Neural cell (in vitro differentiated cells): ENCODE measurements around the gene PRKCA. TPM values are rescaled to one million over a fixed set of nuclear protein-coding genes. Genes with fewer than 3 reads are reported as not detected.

Experiments used
- H2AFZ ChIP-seq: fragments of 200-600, 300-800 bp; sonication (generic), shearing (Covaris generic); 2 replicates; pipeline ENCODE4 v1.6.0; 2014; ENCODE audit warnings: low read depth, mild to moderate bottlenecking, antibody characterized with exemption, low read length, moderate library complexity
- H3F3A ChIP-seq: fragments of 200-600 bp; shearing (Covaris generic); 2 replicates; pipeline ENCODE4 v1.6.1; 2016; ENCODE audit warnings: mild to moderate bottlenecking, moderate library complexity, mixed read lengths, antibody characterized with exemption, low read length; ENCODE audit not compliant: insufficient read depth, poor library complexity, severe bottlenecking
- H3K27ac ChIP-seq: fragments of 200-600, 300-800 bp; sonication (generic), shearing (Covaris generic); 2 replicates; pipeline ENCODE4 v1.5.1; 2014; ENCODE audit warnings: mild to moderate bottlenecking, low read length, moderate library complexity
- H3K27me3 ChIP-seq: fragments of 300-800, 200-600 bp; sonication (generic), shearing (Covaris generic); 2 replicates; pipeline ENCODE4 v1.6.0; 2014; ENCODE audit warnings: mild to moderate bottlenecking, low read depth, low read length, moderate library complexity; ENCODE audit not compliant: insufficient read depth
- H3K36me3 ChIP-seq: fragments of 300-800, 200-600 bp; sonication (generic), shearing (Covaris generic); 2 replicates; pipeline ENCODE4 v1.5.1; 2014; ENCODE audit warnings: mild to moderate bottlenecking, antibody characterized with exemption, low read length, moderate library complexity; ENCODE audit not compliant: insufficient read depth
- H3K4me2 ChIP-seq: fragments of 300-800, 200-600 bp; sonication (generic), shearing (Covaris generic); 2 replicates; pipeline ENCODE4 v1.6.0; 2014; ENCODE audit warnings: mild to moderate bottlenecking, low read length
- H3K4me3 ChIP-seq: fragments of 300-800, 200-600 bp; sonication (generic), shearing (Covaris generic); 2 replicates; pipeline ENCODE4 v1.5.1; 2014; ENCODE audit warnings: mild to moderate bottlenecking, low read length, moderate library complexity
- H3K79me2 ChIP-seq: fragments of 200-600 bp; shearing (Covaris generic); replicated peaks from 2 replicates; pipeline ENCODE4 v1.6.0; 2014; ENCODE audit warnings: mild to moderate bottlenecking, low read length, moderate library complexity; ENCODE audit not compliant: insufficient read depth
- H3K9ac ChIP-seq: fragments of 300-800, 200-600 bp; sonication (generic), shearing (Covaris generic); 2 replicates; pipeline ENCODE4 v1.6.1; 2016; ENCODE audit warnings: mild to moderate bottlenecking, low read length, mixed read lengths
- H3K9me2 ChIP-seq: fragments of 200-600 bp; shearing (Covaris generic); 2 replicates; pipeline ENCODE4 v1.6.1; 2016; ENCODE audit warnings: mild to moderate bottlenecking, low read length, mixed read lengths; ENCODE audit not compliant: insufficient read depth
- H3K9me3 ChIP-seq: fragments of 200-600, 300-800 bp; sonication (generic), shearing (Covaris generic); 2 replicates; pipeline ENCODE4 v1.6.1; 2016; ENCODE audit warnings: mild to moderate bottlenecking, mixed run types, low read length, moderate library complexity, mixed read lengths
- H4K20me1 ChIP-seq: fragments of 200-600 bp; shearing (Covaris generic); 2 replicates; pipeline ENCODE4 v1.6.1; 2016; ENCODE audit warnings: mild to moderate bottlenecking, mixed run types; ENCODE audit not compliant: insufficient read depth
- EP300 ChIP-seq: fragments of 450-650 bp; conservative IDR thresholded peaks from 2 replicates; pipeline ENCODE4 v1.6.1; 2014; ENCODE audit warnings: antibody characterized with exemption, mild to moderate bottlenecking, moderate library complexity; ENCODE audit not compliant: poor library complexity, severe bottlenecking
- EZH2 ChIP-seq: fragments of 200-600, 300-800 bp; shearing (Covaris generic), sonication (generic); IDR thresholded peaks from 2 replicates; pipeline ENCODE4 v1.6.1; 2014; ENCODE audit warnings: antibody characterized with exemption, low read length, borderline replicate concordance, mild to moderate bottlenecking; ENCODE audit not compliant: insufficient read depth, poor library complexity, severe bottlenecking
- MXI1 ChIP-seq: fragments of 450-650 bp; conservative IDR thresholded peaks from 2 replicates; pipeline ENCODE4 v1.6.1; 2014; ENCODE audit warnings: antibody characterized with exemption, mild to moderate bottlenecking; ENCODE audit not compliant: poor library complexity, severe bottlenecking
- POLR2AphosphoS5 ChIP-seq: IDR thresholded peaks from 2 replicates; pipeline ENCODE4 v1.6.1; 2012
- RAD21 ChIP-seq: fragments of 450-650 bp; conservative IDR thresholded peaks from 2 replicates; pipeline ENCODE4 v1.6.1; 2014; ENCODE audit warnings: antibody characterized with exemption, mild to moderate bottlenecking, moderate library complexity
- REST ChIP-seq: IDR thresholded peaks from 2 replicates; pipeline ENCODE4 v1.6.1; 2012; ENCODE audit warnings: borderline replicate concordance
- SMC3 ChIP-seq: fragments of 450-650 bp; conservative IDR thresholded peaks from 2 replicates; pipeline ENCODE4 v1.6.1; 2014; ENCODE audit warnings: antibody characterized with exemption, mild to moderate bottlenecking, moderate library complexity; ENCODE audit not compliant: poor library complexity
- TAF1 ChIP-seq: IDR thresholded peaks from 2 replicates; pipeline ENCODE4 v1.6.1; 2012; ENCODE audit warnings: low read depth
- polyA plus RNA-seq: library from polyadenylated mRNA; depleted of rRNA; stranded (reverse); fragments of >200 nt; gene quantifications from 2 replicates; pipeline ENCODE4 v1.2.3, GENCODE V29; 2014
- TF ChIP-seq, protein P1 (sequence below): fragments of 450-650 bp; IDR thresholded peaks from 2 replicates; pipeline ENCODE4 v1.5.1; 2014; ENCODE audit warnings: antibody characterized with exemption, mild to moderate bottlenecking, moderate library complexity; ENCODE audit not compliant: poor library complexity, severe bottlenecking

The PRKCA gene
- polyA plus RNA-seq, 1 donor from 2014 or later = 5.9 TPM

DNA sequence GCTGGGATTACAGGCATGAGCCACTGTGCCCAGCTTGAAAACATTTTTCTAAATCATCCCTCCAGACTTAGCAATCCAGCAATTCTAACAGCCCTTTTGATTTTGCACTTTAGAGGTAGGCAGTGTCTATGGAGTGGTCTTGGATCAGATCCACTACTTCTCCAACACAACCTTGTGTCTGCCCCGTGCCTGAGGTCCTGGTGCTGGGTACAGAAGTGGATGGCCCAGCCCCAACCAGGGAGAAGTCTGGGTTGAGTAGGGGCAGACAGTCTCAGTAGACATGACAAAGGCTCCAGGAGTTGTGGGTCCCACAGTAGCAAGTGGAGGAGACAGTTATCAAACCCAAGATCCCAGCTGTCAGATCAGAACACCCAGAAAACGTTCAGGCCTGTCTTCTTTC lies 460.6 kb downstream of the PRKCA start:
- Histone ChIP-seq H3K27ac (no peak overlapping the region), H3K27me3 (no peaks in the 10 kb centered on the region), H3K4me3 (no peak overlapping the region), H3F3A (no peaks in the 10 kb centered on the region), H3K9me2 (no peaks in the 10 kb centered on the region), H3K4me2 (no peak overlapping the region), H4K20me1 (no peaks in the 10 kb centered on the region), H3K9ac (no peak overlapping the region), H3K9me3 (no peaks in the 10 kb centered on the region), H3K36me3 (no peaks in the 10 kb centered on the region), H3K79me2 (no peaks in the 10 kb centered on the region), H2AFZ (no peak overlapping the region)
- TF ChIP-seq SMC3 = no peak
- TF ChIP-seq, protein P1, sequence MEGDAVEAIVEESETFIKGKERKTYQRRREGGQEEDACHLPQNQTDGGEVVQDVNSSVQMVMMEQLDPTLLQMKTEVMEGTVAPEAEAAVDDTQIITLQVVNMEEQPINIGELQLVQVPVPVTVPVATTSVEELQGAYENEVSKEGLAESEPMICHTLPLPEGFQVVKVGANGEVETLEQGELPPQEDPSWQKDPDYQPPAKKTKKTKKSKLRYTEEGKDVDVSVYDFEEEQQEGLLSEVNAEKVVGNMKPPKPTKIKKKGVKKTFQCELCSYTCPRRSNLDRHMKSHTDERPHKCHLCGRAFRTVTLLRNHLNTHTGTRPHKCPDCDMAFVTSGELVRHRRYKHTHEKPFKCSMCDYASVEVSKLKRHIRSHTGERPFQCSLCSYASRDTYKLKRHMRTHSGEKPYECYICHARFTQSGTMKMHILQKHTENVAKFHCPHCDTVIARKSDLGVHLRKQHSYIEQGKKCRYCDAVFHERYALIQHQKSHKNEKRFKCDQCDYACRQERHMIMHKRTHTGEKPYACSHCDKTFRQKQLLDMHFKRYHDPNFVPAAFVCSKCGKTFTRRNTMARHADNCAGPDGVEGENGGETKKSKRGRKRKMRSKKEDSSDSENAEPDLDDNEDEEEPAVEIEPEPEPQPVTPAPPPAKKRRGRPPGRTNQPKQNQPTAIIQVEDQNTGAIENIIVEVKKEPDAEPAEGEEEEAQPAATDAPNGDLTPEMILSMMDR = no peak
- no peak for TF ChIP-seq POLR2AphosphoS5
- TF ChIP-seq EP300 = no peak
- TF ChIP-seq REST = no peak
- TF ChIP-seq RAD21 = no peak
- TF ChIP-seq EZH2 = no peak
- TF ChIP-seq TAF1 = no peak
- TF ChIP-seq MXI1 = no peak

- H3K9me2 ChIP-seq = no peaks in the 10 kb centered on the region
- H3K36me3 ChIP-seq = no peaks in the 10 kb centered on the region
- no peaks in the 10 kb centered on the region for H3F3A ChIP-seq
- H3K79me2 ChIP-seq = no peaks in the 10 kb centered on the region
- no peak overlapping the region for H3K9ac ChIP-seq
- H3K4me3 ChIP-seq = no peak overlapping the region
- H3K4me2 ChIP-seq = no peak overlapping the region
- H3K27me3 ChIP-seq = no peaks in the 10 kb centered on the region
- H4K20me1 ChIP-seq = no peaks in the 10 kb centered on the region
- no peak overlapping the region for H2AFZ ChIP-seq
- peak; percentile 11 for TF ChIP-seq EP300
- TF ChIP-seq, protein P1 = no peak
- H3K27ac ChIP-seq = no peak overlapping the region
- no peaks in the 10 kb centered on the region for H3K9me3 ChIP-seq
These were observed 462.1 kb downstream of the PRKCA start for GRCh38 chr17:66764506-66764905.
